Upper lobe of left lung (tissue), 6 donors: Measurements from ENCODE around the gene PAX7. TPM values are rescaled to one million over a fixed set of nuclear protein-coding genes. Genes with fewer than 3 reads are reported as not detected.
A peak's percentile ranks its signal among the peaks of the same experiment; 100 is the strongest.

Experiments
- ATAC-seq, 2 donors: fragments of 200-7000 bp; cut with Tn5 transposase; one replicate each; pipeline ENCODE4 v1.9.1; 2022; ENCODE audit warnings: mild to moderate bottlenecking in 2 of 2, moderate library complexity in 2 of 2; ENCODE audit not compliant: low FRiP score in 2 of 2
- DNase-seq, 2 donors: peaks; one replicate each; pipeline ENCODE4 v3.0.0-alpha.2; 2019 to 2020
- H3K27ac ChIP-seq, 4 donors: fragments of 200-600 bp; sonication (generic); one replicate each; pipeline ENCODE4 v1.5.1; 2016 to 2019
- H3K27me3 ChIP-seq, 4 donors: fragments of 200-600 bp; sonication (generic); one replicate each; pipeline ENCODE4 v1.5.1; 2017 to 2019
- H3K36me3 ChIP-seq, 4 donors: fragments of 200-600 bp; sonication (generic); one replicate each; pipeline ENCODE4 v1.5.1; 2016 to 2019
- H3K4me1 ChIP-seq, 4 donors: fragments of 200-600 bp; sonication (generic); one replicate each; pipeline ENCODE4 v1.5.1; 2018 to 2019
- H3K4me3 ChIP-seq, 4 donors: fragments of 200-600 bp; sonication (generic); one replicate each; pipeline ENCODE4 v1.5.1; 2017 to 2019; ENCODE audit warnings: mild to moderate bottlenecking in 2 of 4, moderate library complexity in 1 of 4
- H3K9me3 ChIP-seq, 4 donors: fragments of 200-600 bp; sonication (generic); one replicate each; pipeline ENCODE4 v1.5.1; 2018 to 2019
- CTCF ChIP-seq, 6 experiments: fragments of 450-650 bp in 4 of 6; fragments of 200-600 bp in 2 of 6; sonication (generic) in 2 of 6; IDR thresholded peaks; one replicate each; pipeline ENCODE4 v1.5.1; 2016 to 2019; ENCODE audit warnings: antibody characterized with exemption in 6 of 6
- EP300 ChIP-seq, 4 donors: sonication (generic); formaldehyde crosslinking; IDR thresholded peaks; one replicate each; pipeline ENCODE4 v1.5.1; 2017; ENCODE audit warnings: antibody characterized with exemption in 4 of 4, control low read depth in 2 of 4
- POLR2A ChIP-seq, 4 donors: fragments of 450-650 bp; IDR thresholded peaks; one replicate each; pipeline ENCODE4 v1.5.1; 2016 to 2017; ENCODE audit warnings: antibody characterized with exemption in 4 of 4, mild to moderate bottlenecking in 2 of 4
- POLR2AphosphoS5 ChIP-seq, 2 donors: sonication (generic); formaldehyde crosslinking; IDR thresholded peaks; one replicate each; pipeline ENCODE4 v1.5.1; 2017; ENCODE audit warnings: antibody characterized with exemption in 2 of 2
- WGBS, 2 donors: methylation state at CpG; one replicate each; pipeline ENCODE4 v1.1.5; 2017 to 2018; 5-methylcytosine and 5-hydroxymethylcytosine counted together
- total RNA-seq, 6 donors: library from RNA; depleted of rRNA in 4 of 6; stranded (reverse); fragments of >200 nt in 4 of 6; gene quantifications; one replicate each; pipeline versions ENCODE4 v1.1.0 to v1.2.1, GENCODE V29; 2016 to 2021
- donor health status: DM: no; HTN: no; CAD: no; lungs with moderate emphysema.
- donor health status: DM: no; HTN: yes; CAD: no; lungs with severe emphysema.

Gene PAX7
- total RNA-seq, 6 donors from 2014 or later, result not detected

- TF ChIP-seq CTCF (IDR thresholded peaks at IDR 0.05) (no peak), EP300 (IDR thresholded peaks at IDR 0.05) (no peak), POLR2A (IDR thresholded peaks at IDR 0.05) (no peak), POLR2AphosphoS5 (IDR thresholded peaks at IDR 0.05) (no peak)
- Histone ChIP-seq H3K27me3 (peaks cover 0 to 2% (median 0%) of the 10 kb centered on the region in 4 donors), H3K4me3 (no peak overlapping the region), H3K36me3 (no peaks in the 10 kb centered on the region), H3K4me1 (no peaks in the 10 kb centered on the region), H3K9me3 (no peaks in the 10 kb centered on the region), H3K27ac (no peak overlapping the region)
- WGBS, 2 donors, result 74 to 83% methylated on average over 23 to 28 of the region's 28 CpGs
- peak in 1 of 2 donors; percentile 14 for ATAC-seq
- DNase-seq, result peak in 1 of 2 donors; percentile 64
Observed at GRCh38 chr1:18783705-18784481, 153.2 kb downstream of the PAX7 start.

GRCh38 chr1:18784482-18784831 is 153.8 kb downstream of the PAX7 start:
- ATAC-seq (no peak), DNase-seq (peak in 1 of 2 donors; percentile 45)
- H3K4me1 ChIP-seq, result no peaks in the 10 kb centered on the region
- H3K27me3 ChIP-seq, result peaks cover 0 to 2% (median 0%) of the 10 kb centered on the region in 4 donors
- no peak overlapping the region for H3K4me3 ChIP-seq
- WGBS, 2 donors, result 74 to 77% methylated on average over 15 of the region's 15 CpGs
- no peak for TF ChIP-seq POLR2AphosphoS5 (IDR thresholded peaks at IDR 0.05)
- no peak for TF ChIP-seq CTCF (IDR thresholded peaks at IDR 0.05)
- TF ChIP-seq POLR2A (IDR thresholded peaks at IDR 0.05), result no peak
- no peak for TF ChIP-seq EP300 (IDR thresholded peaks at IDR 0.05)
- H3K36me3 ChIP-seq, result no peaks in the 10 kb centered on the region
- no peaks in the 10 kb centered on the region for H3K9me3 ChIP-seq
- H3K27ac ChIP-seq, result no peak overlapping the region

GRCh38 chr1:18786149-18786548 is 155.5 kb downstream of the PAX7 start:
- 71 to 75% methylated on average over 3 of the region's 3 CpGs for WGBS, 2 donors
- peaks cover 0 to 2% (median 0%) of the 10 kb centered on the region in 4 donors for H3K27me3 ChIP-seq
- TF ChIP-seq CTCF (IDR thresholded peaks at IDR 0.05) (no peak), EP300 (IDR thresholded peaks at IDR 0.05) (no peak), POLR2AphosphoS5 (IDR thresholded peaks at IDR 0.05) (no peak), POLR2A (IDR thresholded peaks at IDR 0.05) (no peak)

GRCh38 chr1:18787825-18788385 is 157.3 kb downstream of the PAX7 start:
- Histone ChIP-seq H3K36me3 (no peaks in the 10 kb centered on the region), H3K4me1 (no peaks in the 10 kb centered on the region), H3K9me3 (no peaks in the 10 kb centered on the region), H3K4me3 (no peak overlapping the region), H3K27me3 (peaks cover 0 to 2% (median 0%) of the 10 kb centered on the region in 4 donors), H3K27ac (no peak overlapping the region)
- DNase-seq (no peak), ATAC-seq (no peak)
- no peak for TF ChIP-seq POLR2A (IDR thresholded peaks at IDR 0.05)
- TF ChIP-seq POLR2AphosphoS5 (IDR thresholded peaks at IDR 0.05), result no peak
- no peak for TF ChIP-seq EP300 (IDR thresholded peaks at IDR 0.05)
- TF ChIP-seq CTCF (IDR thresholded peaks at IDR 0.05), result no peak
- WGBS, 2 donors, result 30 to 32% methylated on average over 3 of the region's 3 CpGs

More at GRCh38 chr1:18786149-18786548, 155.5 kb downstream of the PAX7 start:
- no peak for ATAC-seq
- Histone ChIP-seq H3K9me3 (no peaks in the 10 kb centered on the region), H3K36me3 (no peaks in the 10 kb centered on the region), H3K4me3 (no peak overlapping the region), H3K4me1 (no peaks in the 10 kb centered on the region), H3K27ac (no peak overlapping the region)
- no peak for DNase-seq
